Ramos (cell line): ENCODE results near the gene SGSM1.
"Not testable (repeated sequence)": the region's sequence is repeated elsewhere in the genome, so short reads cannot be mapped to it uniquely, and the experiment has no call there.

Experiments
- in situ Hi-C: fragments of 300-500 bp; cut with MboI; formaldehyde crosslinking; loops from one replicate; pipeline ENCODE4 v1.14.3; 2022; ENCODE audit warnings: low sequenced_read_pairs; ENCODE audit not compliant: unreplicated experiment

The SGSM1 gene

DNA sequence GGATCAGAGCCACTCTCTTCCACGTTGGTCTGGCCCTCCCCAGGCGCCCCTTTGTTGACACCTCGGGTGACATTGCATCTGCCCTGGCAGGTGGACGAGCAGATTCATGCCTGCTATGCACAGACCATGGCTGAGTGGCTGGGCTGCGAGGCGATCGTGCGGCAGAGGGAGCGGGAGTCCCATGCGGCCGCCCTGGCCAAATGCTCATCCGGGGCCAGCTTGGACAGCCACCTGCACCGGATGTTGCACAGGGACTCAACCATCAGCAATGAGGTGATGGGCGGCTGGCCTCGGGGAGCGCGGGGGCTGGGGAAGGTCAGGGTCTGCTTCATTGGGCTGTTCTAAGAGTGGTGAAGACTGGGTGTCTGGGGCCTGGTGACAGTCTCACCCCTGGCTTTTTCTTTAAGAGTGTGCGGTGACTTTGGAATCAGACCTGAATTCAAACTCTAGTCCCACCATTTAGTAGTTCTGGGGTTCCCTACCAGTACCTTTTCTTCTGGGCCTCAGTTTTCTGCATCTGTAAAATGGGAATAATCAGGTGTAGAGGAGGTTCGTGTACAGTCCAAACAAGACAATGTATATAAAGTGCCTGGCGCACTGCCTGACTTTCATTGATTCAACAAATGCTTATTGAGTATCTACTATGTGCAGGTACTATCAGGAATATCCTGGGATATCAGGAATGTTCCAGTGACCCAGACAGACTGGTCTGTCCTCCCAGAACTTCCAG, 87.5 kb downstream of the SGSM1 start:
- in situ Hi-C loops, result no loop called here

DNA sequence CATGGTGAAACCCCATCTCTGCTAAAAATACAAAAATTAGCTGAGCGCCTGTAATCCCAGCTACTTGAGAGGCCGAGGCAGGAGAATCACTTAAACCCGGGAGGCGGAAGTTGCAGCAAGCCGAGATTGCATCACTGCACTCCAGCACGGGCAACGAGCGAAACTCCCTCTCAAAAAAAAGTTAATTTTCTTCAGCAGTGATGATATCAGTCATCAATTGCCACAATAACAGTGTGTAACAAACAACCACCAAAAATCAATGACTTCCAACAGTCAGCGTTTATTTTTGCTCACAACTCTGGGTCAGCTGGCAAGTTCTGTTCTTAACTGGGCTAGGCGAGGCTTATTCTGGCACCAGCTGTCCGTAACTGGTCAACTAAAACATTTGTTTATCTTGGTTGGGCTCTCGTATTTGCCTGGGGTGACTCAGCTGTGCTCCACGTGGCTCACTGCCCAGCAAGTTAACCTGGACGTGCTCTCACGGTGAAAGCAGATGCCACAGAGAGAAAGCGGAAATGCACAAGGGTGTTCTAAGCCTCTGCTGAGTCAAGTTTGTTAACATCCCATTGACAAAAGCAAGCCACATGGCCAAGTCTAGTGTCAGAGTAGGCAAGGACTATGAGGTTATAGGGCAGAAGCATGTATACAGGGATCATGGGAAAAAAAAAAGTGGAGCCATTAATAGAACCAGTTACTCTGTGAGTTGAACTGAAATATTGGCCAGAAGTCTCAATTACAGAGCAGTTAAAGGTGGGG, 88.4 kb downstream of the SGSM1 start:
- in situ Hi-C loops, result no loop called here

DNA sequence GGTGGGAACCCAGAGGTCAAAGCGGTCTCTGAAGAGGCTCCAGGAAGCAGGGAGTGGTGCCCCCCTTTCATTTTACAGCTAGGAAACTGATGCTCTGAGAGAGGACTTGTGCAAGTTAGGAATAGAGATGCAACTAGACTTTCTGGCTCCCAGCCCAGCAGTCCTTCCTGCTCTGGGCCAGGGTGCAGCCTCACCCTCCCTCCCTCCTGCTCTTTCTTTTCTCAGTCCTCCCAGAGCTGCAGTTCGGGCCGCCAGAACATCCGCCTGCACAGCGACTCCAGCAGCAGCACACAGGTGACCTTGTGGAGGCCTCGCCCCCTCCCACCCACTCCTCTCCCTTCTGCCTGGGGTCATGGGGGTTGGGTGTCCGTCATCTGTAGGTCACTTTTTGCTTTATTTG, 89.0 kb downstream of the SGSM1 start:
- in situ Hi-C loops, result no loop called here

DNA sequence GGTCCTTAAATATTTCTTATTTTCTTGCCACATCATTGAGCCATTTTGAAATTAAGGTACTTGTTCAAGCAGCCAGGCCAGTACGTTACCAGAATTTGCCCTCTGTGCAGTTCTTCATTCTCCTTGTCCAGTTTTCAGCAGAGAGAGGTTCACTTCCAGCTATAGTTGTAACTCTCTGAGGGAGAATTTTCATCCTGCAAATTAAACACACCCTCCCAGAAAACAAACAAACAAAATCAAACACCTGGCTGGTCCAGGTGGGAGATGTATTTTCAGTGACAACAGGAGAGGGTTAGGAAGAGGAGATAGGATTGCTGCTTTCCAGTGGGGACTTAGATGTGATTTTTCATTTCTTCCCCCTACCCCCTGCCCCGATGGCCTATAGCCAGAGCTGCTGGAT, 95.4 kb downstream of the SGSM1 start:
- in situ Hi-C loops, result no loop called here

DNA sequence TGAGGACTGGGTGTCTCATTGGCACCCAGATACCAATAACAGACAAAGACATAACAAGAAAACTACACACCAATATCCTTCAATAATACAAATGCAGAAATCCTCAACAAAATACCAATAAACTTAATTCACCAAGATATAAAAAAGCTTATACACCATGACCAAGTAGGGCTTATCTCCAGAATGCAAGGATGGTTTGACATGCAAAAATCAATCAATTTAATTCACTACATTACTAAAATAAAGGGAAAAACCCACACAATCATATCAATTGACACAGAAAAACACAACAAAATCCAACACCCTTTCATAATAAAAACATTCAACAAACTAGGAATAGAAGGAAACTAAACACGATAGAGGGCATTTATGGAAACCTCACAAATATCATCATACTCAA, 99.9 kb downstream of the SGSM1 start:
- in situ Hi-C loops, result no loop called here

DNA sequence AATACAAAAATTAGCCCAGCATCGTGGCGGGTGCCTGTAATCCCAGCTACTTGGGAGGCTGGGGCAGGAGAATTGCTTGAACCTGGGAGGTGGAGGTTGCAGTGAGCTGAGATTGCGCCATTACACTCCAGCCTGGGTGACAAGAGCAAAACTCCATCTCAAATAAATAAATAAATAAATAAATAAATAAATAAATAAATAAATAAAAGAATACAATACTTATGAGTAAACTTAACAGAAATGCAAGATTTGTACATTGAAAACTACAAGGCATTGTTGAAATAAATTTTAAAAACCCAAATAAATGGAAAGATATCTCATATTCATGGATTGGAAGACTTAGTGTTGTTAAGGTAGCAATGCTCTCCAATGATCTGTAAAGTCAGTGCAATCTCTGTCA, 101.1 kb downstream of the SGSM1 start:
- in situ Hi-C loops, result not testable (repeated sequence)

DNA sequence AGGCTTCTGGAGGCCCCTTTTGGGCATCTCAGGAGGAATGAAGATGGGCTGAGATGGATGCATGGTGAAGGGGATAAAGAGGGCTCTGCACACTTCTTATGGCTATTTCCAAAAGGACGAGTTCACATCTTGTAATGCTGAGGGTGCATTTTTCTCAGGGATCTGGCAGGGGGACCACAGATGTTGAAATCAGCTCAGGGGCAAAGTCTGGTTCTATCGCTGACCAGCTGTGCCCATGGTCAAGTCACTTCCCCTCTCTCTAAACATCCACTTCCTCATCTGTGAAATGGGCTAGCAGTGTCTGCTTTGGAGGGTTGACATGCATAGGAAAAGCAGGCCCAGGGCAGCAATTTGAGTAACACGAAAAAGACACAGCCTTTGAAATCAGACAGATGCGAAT, 114.0 kb downstream of the SGSM1 start:
- in situ Hi-C loops, result no loop called here

DNA sequence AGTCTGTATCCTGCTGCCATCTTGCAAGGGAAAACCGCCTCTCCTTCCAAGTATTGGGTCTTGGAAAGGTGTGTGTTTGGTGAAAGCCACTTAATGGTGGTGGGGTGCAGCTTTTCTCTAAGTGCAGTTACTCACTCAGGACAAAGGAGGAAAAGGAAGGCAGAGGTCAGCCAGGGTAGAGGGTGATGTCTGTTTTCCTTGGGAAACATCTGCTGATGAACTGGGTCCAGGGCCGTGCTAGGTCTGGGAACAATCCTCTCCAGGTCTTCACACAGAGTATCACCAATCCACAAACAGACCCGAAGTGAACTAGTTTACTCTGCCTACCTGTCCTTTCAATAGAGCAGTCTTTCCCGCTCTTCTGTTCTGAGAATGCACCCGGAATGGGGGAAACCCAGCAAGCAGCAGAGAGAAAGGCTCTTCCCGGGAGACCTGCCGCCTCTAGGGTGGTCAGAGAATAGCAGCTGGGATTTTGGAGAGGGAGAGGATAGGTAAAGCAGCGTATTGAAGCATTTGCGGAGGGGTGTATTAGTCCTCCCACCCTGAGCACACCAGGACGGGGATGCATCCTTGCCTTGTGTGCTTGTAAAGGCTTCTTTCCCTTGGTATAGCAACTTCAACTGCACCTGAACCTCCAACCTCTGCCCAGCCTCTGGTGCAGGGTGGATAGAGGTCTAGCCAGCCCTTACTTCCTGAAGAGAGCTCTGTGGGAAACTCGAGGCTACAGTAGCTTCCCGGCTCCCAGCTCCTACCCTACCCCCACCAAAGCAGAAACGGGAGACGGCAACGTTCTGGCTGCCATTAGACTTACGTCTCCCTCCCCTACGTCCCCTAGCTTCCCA, 119.8 kb downstream of the SGSM1 start:
- in situ Hi-C loops, result no loop called here

DNA sequence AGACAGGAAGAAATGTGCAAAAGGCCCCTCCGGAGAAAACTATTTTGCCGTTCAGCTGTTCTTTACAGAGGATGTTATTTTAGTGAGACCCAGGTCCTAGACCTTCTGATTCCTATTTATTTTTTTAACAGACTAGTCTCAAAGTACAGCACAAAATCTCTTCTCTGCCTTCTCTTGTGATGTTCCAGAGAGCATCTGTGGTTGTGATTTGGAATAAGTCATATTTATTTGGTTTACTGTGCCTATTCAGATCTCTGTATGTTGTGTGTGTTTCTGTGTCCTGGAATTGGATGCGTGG, 120.4 kb downstream of the SGSM1 start:
- in situ Hi-C loops, result no loop called here

DNA sequence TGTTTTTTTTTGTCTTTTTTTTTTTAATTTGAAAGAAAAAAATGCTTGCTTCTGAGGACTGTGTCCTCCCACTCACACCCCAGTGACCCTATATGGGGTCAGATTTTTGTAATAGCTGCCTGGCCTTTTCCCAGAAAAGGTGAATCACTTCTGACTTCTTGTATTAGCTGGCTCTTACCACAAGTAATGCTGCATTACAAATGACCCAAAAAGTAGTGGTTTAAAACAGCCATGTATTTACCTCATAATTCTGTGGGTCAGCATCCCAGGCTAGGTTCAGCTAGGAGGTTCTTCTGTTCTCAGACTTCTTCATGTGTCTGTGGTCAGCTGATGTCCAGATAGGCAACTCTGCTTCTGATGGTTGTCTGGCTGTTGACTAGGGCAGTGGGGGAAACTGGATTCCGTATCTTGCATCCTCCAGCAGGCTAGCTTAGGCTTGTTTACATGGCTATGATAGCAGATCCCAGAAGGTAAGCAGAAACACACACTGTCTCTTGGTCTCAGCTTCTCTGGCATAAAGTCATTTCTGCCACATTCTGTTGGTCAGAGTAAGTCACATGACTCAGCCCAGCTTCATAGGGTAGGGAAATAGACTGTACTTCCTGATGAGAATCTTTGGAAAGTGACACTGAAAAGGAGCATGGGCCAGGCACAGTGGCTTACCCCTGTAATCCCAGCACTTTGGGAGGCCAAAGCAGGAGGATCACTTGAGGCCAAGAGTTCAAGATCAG, 121.0 kb downstream of the SGSM1 start:
- in situ Hi-C loops, result no loop called here

DNA sequence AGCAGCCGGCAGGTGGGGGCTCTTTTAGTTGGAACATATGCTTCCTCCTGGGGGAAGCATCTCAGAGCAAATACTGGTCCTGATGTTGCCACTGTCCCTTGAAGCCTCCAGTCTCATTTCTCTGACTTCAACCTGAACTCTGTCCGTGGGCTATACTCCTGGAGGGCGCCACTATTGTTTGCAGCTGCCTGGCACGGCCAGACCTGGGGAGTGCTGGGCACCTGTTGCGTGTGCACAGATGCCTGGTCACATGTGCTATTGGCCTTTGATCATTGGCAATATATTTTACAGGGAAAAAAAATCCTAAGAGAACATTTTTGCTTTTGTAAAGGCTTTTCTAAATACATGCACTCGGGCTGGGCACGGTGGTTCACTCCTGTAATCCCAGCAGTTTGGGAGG, 122.3 kb downstream of the SGSM1 start:
- in situ Hi-C loops, result no loop called here

DNA sequence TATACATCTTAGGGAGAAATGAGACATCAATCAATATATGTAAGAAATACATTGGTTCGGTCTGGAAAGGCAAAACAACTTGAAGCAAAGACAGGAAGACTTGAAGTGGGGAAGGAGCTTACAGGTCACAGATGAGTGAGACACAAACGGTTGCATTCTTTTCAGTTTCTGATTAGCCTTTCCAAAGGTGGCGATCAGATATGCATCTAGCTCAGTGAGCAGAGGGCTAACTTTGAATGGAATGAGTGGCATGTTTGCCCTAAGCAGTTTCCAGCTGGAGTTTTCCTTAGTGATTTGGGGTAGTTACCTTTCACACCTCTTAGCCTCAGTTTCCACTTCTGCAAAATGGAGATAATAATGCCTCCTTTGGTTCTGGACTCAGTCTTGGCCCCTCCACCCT, 124.7 kb downstream of the SGSM1 start:
- in situ Hi-C loops, result no loop called here

DNA sequence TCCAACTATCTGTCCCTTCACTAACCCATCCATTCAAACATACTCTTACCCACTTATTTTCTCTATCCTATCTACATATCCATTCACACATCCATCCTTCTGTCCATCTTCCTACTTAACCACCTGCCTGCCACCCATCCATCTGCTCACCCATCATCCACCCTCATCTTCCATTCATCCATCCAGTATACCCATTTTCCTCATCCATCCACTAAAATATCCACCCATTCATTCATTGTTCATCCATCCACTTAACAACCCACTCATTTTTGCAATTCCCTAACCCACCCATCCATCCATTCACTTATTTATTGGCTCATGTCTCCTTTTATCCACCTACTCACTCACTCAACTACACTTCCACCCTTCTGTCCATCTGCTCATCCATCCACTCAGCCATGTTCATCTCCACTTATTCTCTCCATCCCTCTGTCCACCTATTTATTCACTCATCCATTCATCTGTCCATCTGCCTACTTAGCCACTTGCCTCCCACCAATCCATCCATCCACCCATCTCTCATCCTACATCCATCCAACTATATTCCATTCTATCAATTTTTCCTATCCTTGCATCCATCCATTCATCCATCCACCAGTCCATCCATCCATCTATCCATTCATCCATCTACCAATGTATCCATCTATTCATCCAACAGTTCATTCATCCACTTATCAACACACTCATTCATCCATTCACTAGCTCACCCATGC, 129.9 kb downstream of the SGSM1 start:
- in situ Hi-C loops, result no loop called here

DNA sequence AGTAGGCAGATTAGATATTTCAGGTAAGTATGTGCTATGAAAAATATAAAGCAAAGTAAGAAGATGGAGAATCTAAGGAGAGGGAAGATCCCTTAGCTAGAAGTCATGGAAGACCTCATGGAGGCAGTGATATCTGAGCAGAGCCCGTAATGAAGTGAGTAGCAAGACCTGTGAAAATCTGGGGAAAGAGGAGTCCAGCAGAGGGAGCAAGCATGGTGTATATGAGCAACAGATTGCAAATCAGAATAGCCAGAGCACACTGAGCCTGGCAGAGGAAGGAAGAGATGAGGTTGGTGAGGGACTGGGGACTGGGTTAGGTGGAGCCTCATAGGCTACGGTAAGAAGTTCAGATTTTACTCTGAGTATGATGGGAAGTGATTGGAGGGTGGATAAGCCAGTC, 131.1 kb downstream of the SGSM1 start:
- in situ Hi-C loops, result no loop called here

DNA sequence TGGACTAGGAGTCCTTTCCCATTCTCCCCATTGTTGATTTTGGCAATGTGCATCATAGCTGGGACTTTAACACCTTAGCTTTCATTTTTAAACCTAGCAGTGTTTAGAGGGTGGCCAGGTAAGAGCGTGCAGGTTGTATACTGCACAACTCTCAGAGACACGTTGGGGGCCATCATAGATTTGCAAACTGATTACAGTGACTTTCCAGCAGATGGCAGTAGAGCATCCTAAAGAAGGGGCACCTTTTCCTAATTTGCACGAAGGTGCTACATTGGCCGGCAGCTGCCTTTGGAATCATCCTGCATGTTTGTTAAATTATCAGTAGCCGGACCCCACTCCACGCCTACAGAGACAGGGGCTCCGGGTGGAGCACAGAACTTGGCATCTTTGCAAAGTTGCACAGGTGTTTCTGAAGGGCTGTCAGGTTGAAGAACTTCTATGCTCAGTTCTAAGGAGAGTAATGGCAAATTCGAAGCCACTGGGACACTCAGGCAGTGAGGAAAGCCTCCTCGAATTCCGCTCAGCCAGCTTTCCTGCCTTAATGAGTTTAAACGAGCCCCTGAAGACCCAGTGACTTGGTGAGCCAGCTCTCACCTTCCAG, 132.8 kb downstream of the SGSM1 start:
- in situ Hi-C loops, result no loop called here

DNA sequence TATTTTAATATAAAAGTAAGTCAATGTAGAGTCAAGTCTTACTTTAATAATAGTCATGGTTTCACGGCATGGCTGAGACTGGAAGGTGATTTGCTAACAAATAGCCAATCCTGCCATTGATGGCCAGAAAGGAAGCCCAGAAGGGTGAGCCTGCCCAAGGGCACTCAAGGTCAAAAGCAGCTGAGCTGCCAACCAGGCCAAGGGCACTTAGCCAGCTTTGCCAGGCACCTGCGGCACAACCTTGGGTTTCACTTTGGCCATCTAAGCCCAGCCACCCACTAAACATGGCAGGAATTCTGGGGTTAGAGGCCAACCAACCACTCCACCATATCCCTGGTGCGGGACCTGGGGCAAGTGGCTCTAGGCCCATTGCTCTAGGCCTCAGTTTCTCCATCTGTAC, 136.3 kb downstream of the SGSM1 start:
- in situ Hi-C loops, result no loop called here

DNA sequence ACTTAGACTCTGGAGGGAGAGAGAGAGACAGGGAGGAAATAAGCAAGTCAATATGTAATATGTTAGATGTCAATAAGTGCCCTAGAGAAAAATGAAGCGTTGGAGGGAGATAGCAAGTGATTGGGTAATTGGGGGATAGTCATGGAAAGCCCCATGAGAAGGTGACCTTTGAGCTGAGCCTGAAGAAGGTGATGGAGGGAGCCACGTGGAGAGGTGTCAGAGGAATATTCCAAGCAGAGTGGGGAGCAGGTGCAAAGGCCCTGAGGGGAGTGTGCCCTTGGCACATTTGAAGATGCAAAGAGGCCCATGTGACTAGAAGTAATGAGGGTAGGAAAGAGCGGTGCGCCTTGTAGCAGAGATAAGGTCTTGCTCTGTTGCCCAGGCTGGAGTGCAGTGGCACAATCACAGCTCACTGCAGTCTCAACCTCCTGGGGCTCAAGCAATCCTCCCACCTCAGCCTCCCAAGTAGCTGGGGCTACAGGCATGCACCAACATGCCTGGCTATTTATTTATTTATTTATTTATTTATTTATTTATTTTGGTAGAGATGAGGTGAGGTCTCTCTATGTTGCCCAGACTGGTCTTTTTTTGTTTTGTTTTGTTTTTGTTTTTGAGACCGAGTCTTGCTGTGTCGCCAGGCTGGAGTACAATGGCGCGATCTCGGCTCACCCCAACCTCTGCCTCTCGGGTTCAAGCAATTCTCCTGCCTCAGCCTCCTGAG, 138.4 kb downstream of the SGSM1 start:
- in situ Hi-C loops, result no loop called here

DNA sequence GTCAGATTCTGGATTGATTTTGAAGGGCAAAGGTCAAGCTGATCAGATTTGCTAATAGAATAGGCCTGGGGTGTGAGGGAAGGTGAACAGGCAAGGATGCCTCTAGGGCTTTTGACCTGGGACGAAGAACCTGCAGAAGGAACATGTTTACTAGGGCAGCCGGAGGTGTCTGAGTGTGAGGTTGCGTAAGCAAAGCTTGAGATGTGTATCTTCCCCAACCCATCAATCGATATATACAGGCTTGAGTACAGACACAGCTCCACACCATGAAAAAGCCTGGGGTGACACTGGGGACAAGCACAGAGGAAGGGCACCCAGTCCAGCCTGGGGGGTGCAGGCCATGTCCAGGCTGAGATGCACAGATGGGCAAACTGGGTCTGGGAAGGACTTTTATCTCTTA, 139.4 kb downstream of the SGSM1 start:
- in situ Hi-C loops, result no loop called here

DNA sequence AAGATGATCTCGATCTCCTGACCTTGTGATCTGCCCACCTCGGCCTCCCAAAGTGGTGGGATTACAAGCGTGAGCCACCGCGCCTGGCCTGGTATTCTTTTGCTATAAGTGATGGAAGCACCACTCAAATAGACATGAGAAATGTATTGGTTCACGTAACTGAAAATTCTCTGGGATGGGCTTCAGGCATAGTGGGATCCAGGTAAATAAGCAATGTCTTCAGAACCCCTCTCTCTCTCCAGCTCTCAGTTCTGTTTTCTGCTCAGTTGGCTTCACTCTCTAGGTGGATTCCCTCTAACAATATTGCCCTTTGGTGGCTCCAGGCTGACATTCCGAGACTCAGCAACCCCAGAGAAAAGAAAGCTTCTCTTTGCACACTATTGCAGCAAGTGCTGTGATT, 141.4 kb downstream of the SGSM1 start:
- in situ Hi-C loops, result no loop called here
